T follicular helper cell (primary cell): ENCODE results near the gene ZNF679.
"Not testable (repeated sequence)": the region's sequence is repeated elsewhere in the genome, so short reads cannot be mapped to it uniquely, and the experiment has no call there.

Experiments
- DNase-seq: peaks from one replicate; pipeline ENCODE4 v3.0.0-alpha.2; 2020; ENCODE audit warnings: low read depth

Gene ZNF679

DNA sequence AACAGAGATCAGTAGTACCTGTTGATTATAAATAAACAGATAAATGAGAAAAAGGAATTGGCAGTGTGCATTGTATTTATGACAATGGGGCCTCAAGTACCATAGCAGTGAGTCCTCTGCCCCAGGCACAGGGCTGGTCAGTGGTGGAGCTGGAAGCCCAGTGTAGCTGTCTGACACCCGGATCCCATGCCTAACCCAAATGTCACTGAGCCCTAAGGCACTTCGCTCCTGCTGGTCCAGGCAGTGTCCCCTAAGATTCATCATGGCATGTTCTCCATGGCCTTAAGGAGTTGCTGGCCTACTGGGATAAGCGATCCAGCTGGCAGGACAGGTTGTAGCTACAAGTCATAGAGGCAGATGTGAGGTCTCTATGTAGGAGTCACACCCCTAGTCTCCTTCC lies 82.2 kb downstream of the ZNF679 start:
- DNase-seq: no peak

- no peak for DNase-seq
Observed at GRCh38 chr7:64312826-64313225, 84.6 kb downstream of the ZNF679 start.

DNA sequence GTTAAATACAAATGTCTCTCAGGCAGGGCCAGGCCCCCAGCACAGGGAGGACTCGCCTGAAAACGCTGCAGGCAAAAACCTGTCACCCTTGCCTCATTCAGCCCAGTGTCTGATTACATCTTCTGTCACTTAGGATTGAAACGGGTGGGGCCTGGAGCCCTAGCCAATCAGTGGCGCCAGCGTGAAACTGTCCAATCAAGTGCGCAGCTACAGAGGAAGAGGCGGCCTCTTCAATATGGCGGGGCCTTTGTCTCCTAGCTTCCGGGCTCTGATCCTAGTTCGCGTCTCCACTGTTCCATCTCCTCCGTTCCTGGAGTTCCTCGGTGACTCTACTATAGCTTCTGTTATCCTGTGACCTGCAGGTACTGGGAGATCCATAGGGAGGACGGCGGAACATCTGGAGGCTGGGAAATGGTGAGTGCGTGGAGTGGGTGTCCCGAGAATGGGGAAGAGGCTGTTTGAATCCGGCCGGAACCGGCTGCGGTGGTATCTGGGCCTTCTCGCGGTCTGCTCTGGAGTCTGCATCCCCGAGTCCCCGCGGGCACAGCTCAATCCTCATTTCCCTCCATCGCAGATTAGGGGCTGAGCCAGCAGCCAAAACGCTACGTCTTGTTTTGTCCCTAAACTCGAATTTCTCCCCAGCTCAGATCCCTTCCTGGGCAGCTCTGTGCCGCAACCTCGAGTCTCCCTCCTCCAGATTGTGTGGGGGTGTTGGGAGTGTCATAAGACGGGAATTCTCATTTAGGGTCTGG lies 85.6 kb downstream of the ZNF679 start, which contains the start of gene ZNF736:
Gene ZNF736, plus strand, starts transcription at position 222 of the 752 bp plus-strand sequence. Its CDS starts 190 bp downstream, at position 412.
- peak; percentile 84 for DNase-seq

- no peak for DNase-seq
Observed at GRCh38 chr7:64314566-64314965, 86.3 kb downstream of the ZNF679 start.

DNA sequence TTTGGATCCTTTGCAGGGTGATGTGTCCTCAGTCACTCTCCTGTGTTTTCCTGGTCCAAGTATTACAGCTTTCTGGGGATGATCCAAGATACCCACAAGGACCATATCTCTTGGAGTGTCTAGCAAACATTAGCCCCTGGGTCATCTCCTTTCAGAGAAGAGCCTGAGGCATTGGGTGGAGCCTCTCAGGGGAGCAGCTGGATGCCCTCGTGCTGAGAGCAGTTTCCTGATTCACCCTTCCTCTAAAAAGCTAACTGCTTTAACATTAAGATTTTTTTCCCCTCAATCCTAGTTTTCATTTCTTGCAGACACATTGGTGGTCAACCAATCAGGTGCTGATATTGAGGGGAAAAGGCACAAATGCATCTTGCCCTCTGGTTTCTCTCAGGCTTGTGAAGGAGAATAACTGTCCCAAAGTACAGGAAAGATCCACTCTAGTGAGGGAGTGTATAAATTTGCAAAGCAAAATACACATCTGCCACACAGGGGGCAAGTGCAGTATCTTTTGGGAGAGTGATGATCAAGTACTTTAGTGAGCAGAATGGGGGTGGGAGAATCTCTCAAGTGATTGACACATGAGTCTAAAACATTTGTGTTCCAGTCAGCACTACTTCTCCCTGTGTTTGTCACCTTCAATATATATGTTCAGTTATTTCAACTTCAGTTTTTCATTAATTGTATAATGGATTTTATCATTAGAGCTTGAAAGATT lies 87.9 kb downstream of the ZNF679 start:
- DNase-seq: not testable (repeated sequence)
